Liver (tissue), 9 donors: ENCODE data around the gene PHF12. TPM values are rescaled to one million over a fixed set of nuclear protein-coding genes. Genes with fewer than 3 reads are reported as not detected.

Experiments used
- DNase-seq: peaks from one replicate; pipeline ENCODE4 v3.0.0-alpha.2; 2017; ENCODE audit warnings: low spot score
- H3K27ac ChIP-seq, 2 donors: one replicate each; pipeline ENCODE4 v1.7.0; 2013; ENCODE audit warnings: inconsistent platforms in 2 of 2, low read length in 2 of 2, control low read depth in 1 of 2, low read depth in 1 of 2, mild to moderate bottlenecking in 1 of 2
- H3K27me3 ChIP-seq, 4 donors: one replicate each; pipeline versions ENCODE4 v1.6.1 to v1.7.0; 2013; ENCODE audit warnings: low read length in 3 of 4, inconsistent platforms in 1 of 4, mild to moderate bottlenecking in 1 of 4, moderate library complexity in 1 of 4; ENCODE audit not compliant: control insufficient read depth in 4 of 4, insufficient read depth in 4 of 4
- H3K36me3 ChIP-seq, 4 donors: one replicate each; pipeline versions ENCODE4 v1.6.1 to v1.7.0; 2013; ENCODE audit warnings: low read length in 3 of 4, mild to moderate bottlenecking in 3 of 4, low read depth in 1 of 4, moderate library complexity in 1 of 4; ENCODE audit not compliant: control insufficient read depth in 4 of 4, insufficient read depth in 3 of 4
- H3K4me1 ChIP-seq, 4 donors: one replicate each; pipeline versions ENCODE4 v1.6.1 to v1.7.0; 2013; ENCODE audit warnings: low read length in 3 of 4, mild to moderate bottlenecking in 3 of 4, moderate library complexity in 1 of 4; ENCODE audit not compliant: control insufficient read depth in 4 of 4, insufficient read depth in 4 of 4
- H3K4me3 ChIP-seq, 3 donors: one replicate each; pipeline versions ENCODE4 v1.6.1 to v1.7.0; 2013; ENCODE audit warnings: low read length in 3 of 3, control low read depth in 1 of 3, low read depth in 1 of 3, mild to moderate bottlenecking in 1 of 3
- H3K9ac ChIP-seq, 2 donors: one replicate each; pipeline ENCODE4 v1.7.0; 2013; ENCODE audit warnings: low read length in 2 of 2, mild to moderate bottlenecking in 2 of 2, moderate library complexity in 2 of 2, control low read depth in 1 of 2, low read depth in 1 of 2
- H3K9me3 ChIP-seq, 4 donors: one replicate each; pipeline versions ENCODE4 v1.6.1 to v1.7.0; 2013; ENCODE audit warnings: low read length in 3 of 4; ENCODE audit not compliant: control insufficient read depth in 4 of 4
- EGR1 ChIP-seq, 2 donors: IDR thresholded peaks; 2 replicates each; pipeline ENCODE4 v1.6.1; 2016 to 2018; ENCODE audit warnings: antibody characterized with exemption in 2 of 2, low read depth in 2 of 2
- FOXA2 ChIP-seq: IDR thresholded peaks from 2 replicates; pipeline ENCODE4 v1.6.1; 2016; ENCODE audit warnings: antibody characterized with exemption
- GABPA ChIP-seq, 2 donors: IDR thresholded peaks in 1 of 2; conservative IDR thresholded peaks in 1 of 2; 2 replicates each; pipeline ENCODE4 v1.6.1; 2016; ENCODE audit warnings: antibody characterized with exemption in 2 of 2, mild to moderate bottlenecking in 1 of 2, moderate library complexity in 1 of 2
- HNF4A ChIP-seq, 2 donors: conservative IDR thresholded peaks; 2 replicates each; pipeline ENCODE4 v1.6.1; 2016; ENCODE audit warnings: antibody characterized with exemption in 2 of 2, mild to moderate bottlenecking in 2 of 2
- HNF4G ChIP-seq: IDR thresholded peaks from 2 replicates; pipeline ENCODE4 v1.6.1; 2016; ENCODE audit warnings: antibody characterized with exemption
- JUND ChIP-seq, 2 donors: IDR thresholded peaks; 2 replicates each; pipeline ENCODE4 v1.6.1; 2016; ENCODE audit warnings: antibody characterized with exemption in 2 of 2
- NR2F2 ChIP-seq: IDR thresholded peaks from 2 replicates; pipeline ENCODE4 v1.6.1; 2016; ENCODE audit warnings: antibody characterized with exemption
- RAD21 ChIP-seq, 2 donors: IDR thresholded peaks; 2 replicates each; pipeline ENCODE4 v1.6.1; 2016; ENCODE audit warnings: antibody characterized with exemption in 2 of 2, mild to moderate bottlenecking in 2 of 2
- RXRA ChIP-seq, 2 donors: IDR thresholded peaks; 2 replicates each; pipeline ENCODE4 v1.6.1; 2017 to 2018; ENCODE audit warnings: antibody characterized with exemption in 2 of 2, mild to moderate bottlenecking in 1 of 2
- SP1 ChIP-seq: IDR thresholded peaks from 2 replicates; pipeline ENCODE4 v1.6.1; 2018; ENCODE audit warnings: antibody characterized with exemption, mild to moderate bottlenecking
- TAF1 ChIP-seq: conservative IDR thresholded peaks from 2 replicates; pipeline ENCODE4 v1.6.1; 2016; ENCODE audit warnings: antibody characterized with exemption, mild to moderate bottlenecking
- YY1 ChIP-seq: IDR thresholded peaks from 2 replicates; pipeline ENCODE4 v1.6.1; 2016; ENCODE audit warnings: antibody characterized with exemption, mild to moderate bottlenecking
- WGBS: extraction: QIAGEN DNeasy Blood & Tissue Kit; methylation state at CpG from one replicate; pipeline ENCODE4 v1.1.7; 2013; 5-methylcytosine and 5-hydroxymethylcytosine counted together
- polyA plus RNA-seq, 2 donors: library from polyadenylated mRNA; stranded (reverse) in 1 of 2; unstranded in 1 of 2; fragments of 200-250 nt in 1 of 2; fragments of >200 nt in 1 of 2; fragmentation: Nextera tagmentation in 1 of 2; extraction: Ambion mirVana in 1 of 2; gene quantifications; one replicate each; pipeline versions ENCODE4 v1.2.1 to v1.2.3, GENCODE V29; 2013 to 2015
- total RNA-seq, 2 donors: library from RNA; depleted of rRNA; stranded (reverse); fragments of >200 nt; gene quantifications; one replicate each; pipeline ENCODE4 v1.2.3, GENCODE V29; 2014
- TF ChIP-seq, protein P1 (sequence below): IDR thresholded peaks from 2 replicates; pipeline ENCODE4 v1.6.1; 2016; ENCODE audit warnings: antibody characterized with exemption
- TF ChIP-seq, protein P2 (sequence below): IDR thresholded peaks from 2 replicates; pipeline ENCODE4 v1.6.1; 2016; ENCODE audit warnings: antibody characterized with exemption
- TF ChIP-seq, protein P3 (sequence below): IDR thresholded peaks from 2 replicates; pipeline ENCODE4 v1.6.1; 2016; ENCODE audit warnings: antibody characterized with exemption
- TF ChIP-seq, protein P4 (sequence below): fragments of 150-350 bp; IDR thresholded peaks from 2 replicates; pipeline ENCODE4 v1.5.1; 2017; ENCODE audit warnings: improper control_type of control experiment, low read depth, low read length; ENCODE audit not compliant: missing input control
- TF ChIP-seq, protein P5 (sequence below): IDR thresholded peaks from 2 replicates; pipeline ENCODE4 v1.6.1; 2016; ENCODE audit warnings: antibody characterized with exemption, mild to moderate bottlenecking
- donor health status: healthy.
- donor health status: healthy.
- donor health status: healthy.
- donor health status: healthy.
- donor health status: healthy.

PHF12 gene
- total and polyA plus RNA-seq, 4 donors: 4.3 to 21.3 (median 11.7) TPM

DNA sequence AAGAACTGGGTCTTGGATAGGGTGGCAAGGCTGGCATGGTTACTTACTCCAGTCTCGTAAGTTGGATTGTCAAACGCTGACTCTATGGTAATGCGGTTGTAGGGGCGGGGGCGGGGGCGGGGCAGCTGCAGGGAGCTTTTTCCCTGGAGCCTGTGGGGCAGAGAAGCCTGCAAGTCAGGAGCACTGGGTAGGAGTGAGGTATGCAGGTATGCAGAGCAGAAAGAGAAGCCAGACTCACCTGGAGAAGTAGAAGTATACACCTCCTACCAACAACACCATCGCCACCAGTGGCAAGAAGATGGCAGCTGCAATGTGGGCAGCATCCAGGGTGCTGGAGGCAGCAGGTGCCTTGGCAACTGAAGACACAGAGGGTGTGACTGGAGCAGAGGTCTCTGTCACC is 4.8 kb upstream of the PHF12 start:
- Histone ChIP-seq H3K4me3 (no peak overlapping the region), H3K36me3 (no peaks in the 10 kb centered on the region), H3K9ac (no peak overlapping the region), H3K4me1 (peaks cover 0 to 11% (median 5%) of the 10 kb centered on the region in 4 donors), H3K27me3 (no peaks in the 10 kb centered on the region), H3K27ac (no peak overlapping the region), H3K9me3 (no peaks in the 10 kb centered on the region)
- no peak for DNase-seq
- TF ChIP-seq, protein P1, sequence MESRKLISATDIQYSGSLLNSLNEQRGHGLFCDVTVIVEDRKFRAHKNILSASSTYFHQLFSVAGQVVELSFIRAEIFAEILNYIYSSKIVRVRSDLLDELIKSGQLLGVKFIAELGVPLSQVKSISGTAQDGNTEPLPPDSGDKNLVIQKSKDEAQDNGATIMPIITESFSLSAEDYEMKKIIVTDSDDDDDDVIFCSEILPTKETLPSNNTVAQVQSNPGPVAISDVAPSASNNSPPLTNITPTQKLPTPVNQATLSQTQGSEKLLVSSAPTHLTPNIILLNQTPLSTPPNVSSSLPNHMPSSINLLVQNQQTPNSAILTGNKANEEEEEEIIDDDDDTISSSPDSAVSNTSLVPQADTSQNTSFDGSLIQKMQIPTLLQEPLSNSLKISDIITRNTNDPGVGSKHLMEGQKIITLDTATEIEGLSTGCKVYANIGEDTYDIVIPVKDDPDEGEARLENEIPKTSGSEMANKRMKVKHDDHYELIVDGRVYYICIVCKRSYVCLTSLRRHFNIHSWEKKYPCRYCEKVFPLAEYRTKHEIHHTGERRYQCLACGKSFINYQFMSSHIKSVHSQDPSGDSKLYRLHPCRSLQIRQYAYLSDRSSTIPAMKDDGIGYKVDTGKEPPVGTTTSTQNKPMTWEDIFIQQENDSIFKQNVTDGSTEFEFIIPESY: no peak
- no peak for TF ChIP-seq RAD21 (IDR thresholded peaks at IDR 0.05)
- TF ChIP-seq, protein P2, sequence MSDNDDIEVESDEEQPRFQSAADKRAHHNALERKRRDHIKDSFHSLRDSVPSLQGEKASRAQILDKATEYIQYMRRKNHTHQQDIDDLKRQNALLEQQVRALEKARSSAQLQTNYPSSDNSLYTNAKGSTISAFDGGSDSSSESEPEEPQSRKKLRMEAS: no peak
- TF ChIP-seq, protein P3, sequence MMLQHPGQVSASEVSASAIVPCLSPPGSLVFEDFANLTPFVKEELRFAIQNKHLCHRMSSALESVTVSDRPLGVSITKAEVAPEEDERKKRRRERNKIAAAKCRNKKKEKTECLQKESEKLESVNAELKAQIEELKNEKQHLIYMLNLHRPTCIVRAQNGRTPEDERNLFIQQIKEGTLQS: no peak
- no peak for TF ChIP-seq NR2F2
- TF ChIP-seq, protein P4, sequence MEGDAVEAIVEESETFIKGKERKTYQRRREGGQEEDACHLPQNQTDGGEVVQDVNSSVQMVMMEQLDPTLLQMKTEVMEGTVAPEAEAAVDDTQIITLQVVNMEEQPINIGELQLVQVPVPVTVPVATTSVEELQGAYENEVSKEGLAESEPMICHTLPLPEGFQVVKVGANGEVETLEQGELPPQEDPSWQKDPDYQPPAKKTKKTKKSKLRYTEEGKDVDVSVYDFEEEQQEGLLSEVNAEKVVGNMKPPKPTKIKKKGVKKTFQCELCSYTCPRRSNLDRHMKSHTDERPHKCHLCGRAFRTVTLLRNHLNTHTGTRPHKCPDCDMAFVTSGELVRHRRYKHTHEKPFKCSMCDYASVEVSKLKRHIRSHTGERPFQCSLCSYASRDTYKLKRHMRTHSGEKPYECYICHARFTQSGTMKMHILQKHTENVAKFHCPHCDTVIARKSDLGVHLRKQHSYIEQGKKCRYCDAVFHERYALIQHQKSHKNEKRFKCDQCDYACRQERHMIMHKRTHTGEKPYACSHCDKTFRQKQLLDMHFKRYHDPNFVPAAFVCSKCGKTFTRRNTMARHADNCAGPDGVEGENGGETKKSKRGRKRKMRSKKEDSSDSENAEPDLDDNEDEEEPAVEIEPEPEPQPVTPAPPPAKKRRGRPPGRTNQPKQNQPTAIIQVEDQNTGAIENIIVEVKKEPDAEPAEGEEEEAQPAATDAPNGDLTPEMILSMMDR: no peak
- no peak for TF ChIP-seq SP1
- no peak for TF ChIP-seq HNF4G
- no peak for TF ChIP-seq FOXA2
- TF ChIP-seq EGR1 (IDR thresholded peaks at IDR 0.05; ENCODE audit: low read depth in 2 of 2): no peak
- TF ChIP-seq, protein P5, sequence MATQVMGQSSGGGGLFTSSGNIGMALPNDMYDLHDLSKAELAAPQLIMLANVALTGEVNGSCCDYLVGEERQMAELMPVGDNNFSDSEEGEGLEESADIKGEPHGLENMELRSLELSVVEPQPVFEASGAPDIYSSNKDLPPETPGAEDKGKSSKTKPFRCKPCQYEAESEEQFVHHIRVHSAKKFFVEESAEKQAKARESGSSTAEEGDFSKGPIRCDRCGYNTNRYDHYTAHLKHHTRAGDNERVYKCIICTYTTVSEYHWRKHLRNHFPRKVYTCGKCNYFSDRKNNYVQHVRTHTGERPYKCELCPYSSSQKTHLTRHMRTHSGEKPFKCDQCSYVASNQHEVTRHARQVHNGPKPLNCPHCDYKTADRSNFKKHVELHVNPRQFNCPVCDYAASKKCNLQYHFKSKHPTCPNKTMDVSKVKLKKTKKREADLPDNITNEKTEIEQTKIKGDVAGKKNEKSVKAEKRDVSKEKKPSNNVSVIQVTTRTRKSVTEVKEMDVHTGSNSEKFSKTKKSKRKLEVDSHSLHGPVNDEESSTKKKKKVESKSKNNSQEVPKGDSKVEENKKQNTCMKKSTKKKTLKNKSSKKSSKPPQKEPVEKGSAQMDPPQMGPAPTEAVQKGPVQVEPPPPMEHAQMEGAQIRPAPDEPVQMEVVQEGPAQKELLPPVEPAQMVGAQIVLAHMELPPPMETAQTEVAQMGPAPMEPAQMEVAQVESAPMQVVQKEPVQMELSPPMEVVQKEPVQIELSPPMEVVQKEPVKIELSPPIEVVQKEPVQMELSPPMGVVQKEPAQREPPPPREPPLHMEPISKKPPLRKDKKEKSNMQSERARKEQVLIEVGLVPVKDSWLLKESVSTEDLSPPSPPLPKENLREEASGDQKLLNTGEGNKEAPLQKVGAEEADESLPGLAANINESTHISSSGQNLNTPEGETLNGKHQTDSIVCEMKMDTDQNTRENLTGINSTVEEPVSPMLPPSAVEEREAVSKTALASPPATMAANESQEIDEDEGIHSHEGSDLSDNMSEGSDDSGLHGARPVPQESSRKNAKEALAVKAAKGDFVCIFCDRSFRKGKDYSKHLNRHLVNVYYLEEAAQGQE: no peak
- no peak for TF ChIP-seq TAF1
- TF ChIP-seq GABPA (IDR thresholded peaks at IDR 0.05 in 1 of 2, conservative IDR thresholded peaks at IDR 0.05 in 1 of 2): no peak
- no peak for TF ChIP-seq JUND (IDR thresholded peaks at IDR 0.05)
- TF ChIP-seq RXRA (IDR thresholded peaks at IDR 0.05): no peak
- TF ChIP-seq YY1: no peak
- TF ChIP-seq HNF4A (conservative IDR thresholded peaks at IDR 0.05): no peak
- 92% methylated on average over 7 of the region's 7 CpGs for WGBS

DNA sequence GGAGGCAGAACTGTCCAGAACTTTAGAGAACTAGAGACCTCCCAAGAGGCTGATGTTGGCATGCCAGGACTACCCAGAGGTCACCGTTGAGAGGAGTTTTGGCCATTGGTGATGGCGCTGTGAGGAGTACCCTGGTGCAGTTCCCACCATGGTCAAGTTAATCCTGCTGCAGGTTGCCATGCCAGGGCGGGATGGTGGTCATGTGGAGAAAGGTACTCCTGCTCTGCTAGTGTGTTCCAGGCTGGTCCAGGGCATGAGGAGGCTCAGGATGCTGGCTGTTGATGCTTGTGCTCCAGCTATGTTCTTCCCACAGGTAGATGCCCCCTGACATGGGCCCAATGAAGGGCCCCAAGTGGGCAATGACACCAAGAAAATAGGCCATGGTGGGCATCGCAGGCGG is 4.1 kb upstream of the PHF12 start:
- Histone ChIP-seq H3K36me3 (no peaks in the 10 kb centered on the region), H3K9me3 (no peaks in the 10 kb centered on the region), H3K4me1 (peaks cover 0 to 11% (median 7%) of the 10 kb centered on the region in 4 donors), H3K9ac (no peak overlapping the region), H3K27ac (no peak overlapping the region), H3K27me3 (no peaks in the 10 kb centered on the region), H3K4me3 (no peak overlapping the region)
- DNase-seq: no peak
- 95% methylated on average over 5 of the region's 5 CpGs for WGBS
- TF ChIP-seq TAF1: no peak
- no peak for TF ChIP-seq HNF4A (conservative IDR thresholded peaks at IDR 0.05)
- no peak for TF ChIP-seq EGR1 (IDR thresholded peaks at IDR 0.05; ENCODE audit: low read depth in 2 of 2)
- TF ChIP-seq, protein P3: no peak
- no peak for TF ChIP-seq YY1
- no peak for TF ChIP-seq SP1
- TF ChIP-seq NR2F2: no peak
- no peak for TF ChIP-seq JUND (IDR thresholded peaks at IDR 0.05)
- TF ChIP-seq, protein P4: no peak
- no peak for TF ChIP-seq HNF4G
- TF ChIP-seq, protein P2: no peak
